Caco-2 (cell line): ENCODE data around the gene RNF112. TPM values are rescaled to one million over a fixed set of nuclear protein-coding genes. Genes with fewer than 3 reads are reported as not detected.

Experiments
- BruUV-seq: library from RNA; stranded (reverse); fragments of 400-500 nt; replicated peaks from 2 replicates; lab custom pipeline; 2021; lab: Mats Ljungman, UMichigan
- CTCF ChIA-PET: fragments of 300-600 bp; sonication (Branson Sonifier 250); formaldehyde crosslinking; loops from one replicate; lab custom pipeline; 2022; ENCODE audit warnings: antibody characterized with exemption; lab: Charles Lee
- POLR2A ChIA-PET: fragments of 300-600 bp; sonication (Branson Sonifier 250); formaldehyde crosslinking; loops from one replicate; lab custom pipeline; 2022; ENCODE audit warnings: antibody characterized with exemption; lab: Charles Lee
- DNase-seq, 2 experiments: peaks; one replicate each; pipeline versions ENCODE4 v3.0.0 to v3.0.0-alpha.2; 2020 to 2022
- H3K27me3 ChIP-seq: replicated peaks from 2 replicates; pipeline ENCODE4 v1.6.0; 2011; ENCODE audit warnings: low read length; ENCODE audit not compliant: control insufficient read depth, insufficient read depth
- H3K36me3 ChIP-seq: 2 replicates; pipeline ENCODE4 v1.5.1; 2011; ENCODE audit warnings: low read length; ENCODE audit not compliant: control insufficient read depth, insufficient read depth
- H3K4me1 ChIP-seq: fragments of 250-450 bp; sonication (Bioruptor Pico); 2 replicates; pipeline ENCODE4 v1.5.1; 2020; ENCODE audit warnings: mild to moderate bottlenecking
- H3K4me3 ChIP-seq: 2 replicates; pipeline ENCODE4 v1.5.1; 2011; ENCODE audit warnings: low read depth, mild to moderate bottlenecking, control low read depth, low read length
- H3K9me3 ChIP-seq: fragments of 250-450 bp; sonication (Bioruptor Pico); 2 replicates; pipeline ENCODE4 v1.5.1; 2020; ENCODE audit warnings: mild to moderate bottlenecking, moderate library complexity
- H3K27ac Mint-ChIP-seq: one replicate; pipeline ENCODE4 v1.8.0; 2022; ENCODE audit warnings: mixed read lengths; ENCODE audit not compliant: unreplicated experiment
- H3K27me3 Mint-ChIP-seq: one replicate; pipeline ENCODE4 v1.8.0; 2022; ENCODE audit warnings: mixed read lengths; ENCODE audit not compliant: insufficient read depth, unreplicated experiment
- H3K36me3 Mint-ChIP-seq: one replicate; pipeline ENCODE4 v1.8.0; 2022; ENCODE audit warnings: mild to moderate bottlenecking, mixed read lengths; ENCODE audit not compliant: insufficient read depth, unreplicated experiment
- H3K4me1 Mint-ChIP-seq: one replicate; pipeline ENCODE4 v1.8.0; 2022; ENCODE audit warnings: low read depth, mixed read lengths; ENCODE audit not compliant: unreplicated experiment
- H3K4me3 Mint-ChIP-seq: one replicate; pipeline ENCODE4 v1.8.0; 2022; ENCODE audit warnings: mild to moderate bottlenecking, moderate library complexity, mixed read lengths; ENCODE audit not compliant: unreplicated experiment
- H3K9me3 Mint-ChIP-seq: one replicate; pipeline ENCODE4 v1.8.0; 2022; ENCODE audit warnings: mixed read lengths; ENCODE audit not compliant: unreplicated experiment
- CTCF ChIP-seq, 2 experiments: fragments of 200-600 bp in 1 of 2; IDR thresholded peaks; 1 replicate in 1 of 2; 2 replicates in 1 of 2; pipeline versions ENCODE4 v1.5.1 to v1.8.0; 2011 to 2022; ENCODE audit warnings: antibody characterized with exemption in 1 of 2, control low read depth in 1 of 2, inconsistent platforms in 1 of 2, low read depth in 1 of 2, low read length in 1 of 2, mild to moderate bottlenecking in 1 of 2, moderate library complexity in 1 of 2; ENCODE audit not compliant: insufficient read depth in 1 of 2, severe bottlenecking in 1 of 2, unreplicated experiment in 1 of 2
- intact Hi-C: fragments of 100-400 bp; cut with micrococcal nuclease; formaldehyde crosslinking; loops from one replicate; pipeline ENCODE4 v1.10.0; 2022; ENCODE audit not compliant: unreplicated experiment
- total RNA-seq: library from RNA; stranded (reverse); gene quantifications from 2 replicates; pipeline ENCODE4 v1.2.3, GENCODE V29; 2022

Gene RNF112
- total RNA-seq, 1 experiment from 2014 or later: not detected

GRCh38 chr17:19464031-19465026, 53.3 kb downstream of the RNF112 start:
- Mint-ChIP-seq H3K4me1 (no peaks in the 10 kb centered on the region), H3K27me3 (peaks cover 3% of the 10 kb centered on the region), H3K4me3 (no peak overlapping the region), H3K36me3 (no peaks in the 10 kb centered on the region), H3K27ac (no peak overlapping the region), H3K9me3 (no peaks in the 10 kb centered on the region)
- BruUV-seq: no TSS peak
- TF ChIP-seq CTCF (IDR thresholded peaks at IDR 0.05; ENCODE audit: insufficient read depth in 1 of 2, low read depth in 1 of 2, low read length in 1 of 2, severe bottlenecking in 1 of 2, unreplicated experiment in 1 of 2): no peak
- intact Hi-C loops: no loop called here
- no peaks in the 10 kb centered on the region for H3K4me1 ChIP-seq
- no peaks in the 10 kb centered on the region for H3K9me3 ChIP-seq
- no peaks in the 10 kb centered on the region for H3K36me3 ChIP-seq
- ChIA-PET CTCF (no interaction called here), POLR2A (no interaction called here)
- no peaks in the 10 kb centered on the region for H3K27me3 ChIP-seq
- no peak for DNase-seq
- no peak overlapping the region for H3K4me3 ChIP-seq

Other genes starting within 250 kb of the RNF112 start
- 32.8 and 35.6 TPM in 2 replicates for gene EPN2, start 173.9 kb upstream of the RNF112 start, total RNA-seq
- gene B9D1, start 48.5 kb upstream of the RNF112 start, total RNA-seq: 8.1 and 11.5 TPM in 2 replicates
- gene MAPK7, start 32.7 kb upstream of the RNF112 start, total RNA-seq: 20.8 and 22.1 TPM in 2 replicates
- not detected in 2 replicates for gene MFAP4, start 24.0 kb upstream of the RNF112 start, total RNA-seq
- 0.43 and 0.72 TPM in 2 replicates for gene SLC47A1, start 122.6 kb downstream of the RNF112 start, total RNA-seq
- 71.9 and 84.0 TPM in 2 replicates for gene ALDH3A2, start 237.5 kb downstream of the RNF112 start, total RNA-seq